HG03354 (cell line): ENCODE measurements around the gene HIPK4.
"Not testable (repeated sequence)": the region's sequence is repeated elsewhere in the genome, so short reads cannot be mapped to it uniquely, and the experiment has no call there.

ENCODE experiments used
- ATAC-seq: cut with Tn5 transposase; IDR thresholded peaks from one replicate; pipeline ENCODE4 v1.9.1; 2021; ENCODE audit warnings: mild to moderate bottlenecking; ENCODE audit not compliant: unreplicated experiment, poor library complexity, severe bottlenecking

Gene HIPK4

GRCh38 chr19:40342644-40343311 is 47.2 kb downstream of the HIPK4 start:
- no peak for ATAC-seq

GRCh38 chr19:40341601-40342482 is 48.1 kb downstream of the HIPK4 start:
- no peak for ATAC-seq

GRCh38 chr19:40339018-40339728 is 50.8 kb downstream of the HIPK4 start:
- ATAC-seq = no peak

- ATAC-seq = no peak
Observed at GRCh38 chr19:40337594-40337993, 52.4 kb downstream of the HIPK4 start.

- ATAC-seq = no peak
Observed at GRCh38 chr19:40337107-40337506, 52.9 kb downstream of the HIPK4 start.

- ATAC-seq = no peak
Observed at GRCh38 chr19:40336601-40336900, 53.4 kb downstream of the HIPK4 start.

GRCh38 chr19:40335855-40336600 is 54.0 kb downstream of the HIPK4 start:
- ATAC-seq = no peak

GRCh38 chr19:40335101-40335500 is 54.9 kb downstream of the HIPK4 start:
- no peak for ATAC-seq

- not testable (repeated sequence) for ATAC-seq
Observed at GRCh38 chr19:40333083-40333482, 56.9 kb downstream of the HIPK4 start.

GRCh38 chr19:40332669-40333068 is 57.3 kb downstream of the HIPK4 start:
- no peak for ATAC-seq

GRCh38 chr19:40331052-40331451 is 58.9 kb downstream of the HIPK4 start:
- no peak for ATAC-seq
